LNCAP (cell line): ENCODE results near the gene NCSTN.

Experiments
- TF ChIP-seq, protein P1 (sequence below): fragments of 450-650 bp; IDR thresholded peaks from 2 replicates; pipeline ENCODE4 v1.5.1; 2017; ENCODE audit warnings: mild to moderate bottlenecking

Gene NCSTN

DNA sequence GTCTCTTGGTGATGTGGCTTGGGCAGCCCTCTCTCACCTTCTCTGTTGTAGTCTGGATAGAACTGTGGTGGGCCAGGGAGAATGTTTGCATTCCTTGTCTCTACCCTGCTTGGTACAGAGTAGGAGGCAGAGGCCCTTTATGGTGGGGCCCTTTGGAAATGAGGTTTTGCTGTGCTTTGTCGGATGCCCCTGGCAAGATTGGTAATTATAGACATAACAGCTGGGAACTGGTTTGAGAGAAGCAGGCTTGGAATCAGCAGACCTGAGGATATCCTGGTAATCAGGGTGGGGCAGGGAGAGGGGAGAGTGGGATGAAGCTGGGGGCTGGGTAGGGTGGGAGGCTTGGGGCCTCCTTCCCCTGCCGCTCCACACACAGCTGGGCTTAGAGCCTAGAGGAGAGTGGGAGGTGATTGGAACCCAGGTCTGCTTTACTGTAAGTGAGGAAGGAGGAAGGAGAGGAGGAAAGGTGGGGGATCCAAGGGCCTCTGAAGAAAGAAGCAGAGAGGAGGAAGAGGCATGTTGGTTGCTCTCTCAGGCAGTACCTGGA, 62.2 kb downstream of the NCSTN start:
- TF ChIP-seq, protein P1, sequence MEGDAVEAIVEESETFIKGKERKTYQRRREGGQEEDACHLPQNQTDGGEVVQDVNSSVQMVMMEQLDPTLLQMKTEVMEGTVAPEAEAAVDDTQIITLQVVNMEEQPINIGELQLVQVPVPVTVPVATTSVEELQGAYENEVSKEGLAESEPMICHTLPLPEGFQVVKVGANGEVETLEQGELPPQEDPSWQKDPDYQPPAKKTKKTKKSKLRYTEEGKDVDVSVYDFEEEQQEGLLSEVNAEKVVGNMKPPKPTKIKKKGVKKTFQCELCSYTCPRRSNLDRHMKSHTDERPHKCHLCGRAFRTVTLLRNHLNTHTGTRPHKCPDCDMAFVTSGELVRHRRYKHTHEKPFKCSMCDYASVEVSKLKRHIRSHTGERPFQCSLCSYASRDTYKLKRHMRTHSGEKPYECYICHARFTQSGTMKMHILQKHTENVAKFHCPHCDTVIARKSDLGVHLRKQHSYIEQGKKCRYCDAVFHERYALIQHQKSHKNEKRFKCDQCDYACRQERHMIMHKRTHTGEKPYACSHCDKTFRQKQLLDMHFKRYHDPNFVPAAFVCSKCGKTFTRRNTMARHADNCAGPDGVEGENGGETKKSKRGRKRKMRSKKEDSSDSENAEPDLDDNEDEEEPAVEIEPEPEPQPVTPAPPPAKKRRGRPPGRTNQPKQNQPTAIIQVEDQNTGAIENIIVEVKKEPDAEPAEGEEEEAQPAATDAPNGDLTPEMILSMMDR, result no peak

DNA sequence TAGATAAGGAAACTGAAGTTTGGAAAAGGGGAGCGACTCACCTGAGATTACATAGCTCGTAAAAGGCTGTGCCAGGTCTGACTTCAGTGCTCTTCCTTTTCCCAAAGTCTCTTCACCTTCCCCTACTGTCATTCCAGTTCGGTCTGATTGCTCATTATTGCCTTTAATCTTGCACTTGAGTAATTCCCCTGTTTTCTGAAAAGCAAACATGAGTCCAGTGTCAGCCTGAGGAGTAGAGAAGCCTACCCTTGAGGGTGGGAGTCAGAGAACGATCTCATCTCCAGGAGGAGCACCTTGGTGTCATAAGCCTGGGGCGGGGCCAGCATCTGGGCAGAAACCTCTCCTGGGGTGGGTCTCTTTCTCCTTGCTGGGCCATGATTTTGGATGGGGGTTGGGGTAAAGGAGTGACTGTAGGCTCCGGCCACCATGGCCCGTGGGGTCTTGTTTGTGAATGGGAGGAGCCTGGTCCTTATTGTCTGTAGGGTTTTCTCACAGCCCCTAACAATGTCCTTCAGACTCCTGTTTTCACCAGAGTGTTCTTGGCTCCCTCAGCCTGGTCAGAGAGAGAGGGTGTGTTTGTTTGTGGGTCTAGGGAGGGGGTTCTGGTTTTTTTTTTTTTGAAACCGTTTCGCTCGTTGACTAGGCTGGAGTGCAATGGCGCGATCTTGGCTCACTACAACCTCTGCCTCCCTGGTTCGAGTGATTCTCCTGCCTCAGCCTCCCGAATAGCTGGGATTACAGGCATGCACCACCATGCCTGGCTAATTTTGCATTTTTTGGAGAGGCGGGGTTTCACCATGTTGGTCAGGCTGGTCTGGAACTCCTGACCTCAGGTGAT, 63.2 kb downstream of the NCSTN start:
- TF ChIP-seq, protein P1, result no peak

DNA sequence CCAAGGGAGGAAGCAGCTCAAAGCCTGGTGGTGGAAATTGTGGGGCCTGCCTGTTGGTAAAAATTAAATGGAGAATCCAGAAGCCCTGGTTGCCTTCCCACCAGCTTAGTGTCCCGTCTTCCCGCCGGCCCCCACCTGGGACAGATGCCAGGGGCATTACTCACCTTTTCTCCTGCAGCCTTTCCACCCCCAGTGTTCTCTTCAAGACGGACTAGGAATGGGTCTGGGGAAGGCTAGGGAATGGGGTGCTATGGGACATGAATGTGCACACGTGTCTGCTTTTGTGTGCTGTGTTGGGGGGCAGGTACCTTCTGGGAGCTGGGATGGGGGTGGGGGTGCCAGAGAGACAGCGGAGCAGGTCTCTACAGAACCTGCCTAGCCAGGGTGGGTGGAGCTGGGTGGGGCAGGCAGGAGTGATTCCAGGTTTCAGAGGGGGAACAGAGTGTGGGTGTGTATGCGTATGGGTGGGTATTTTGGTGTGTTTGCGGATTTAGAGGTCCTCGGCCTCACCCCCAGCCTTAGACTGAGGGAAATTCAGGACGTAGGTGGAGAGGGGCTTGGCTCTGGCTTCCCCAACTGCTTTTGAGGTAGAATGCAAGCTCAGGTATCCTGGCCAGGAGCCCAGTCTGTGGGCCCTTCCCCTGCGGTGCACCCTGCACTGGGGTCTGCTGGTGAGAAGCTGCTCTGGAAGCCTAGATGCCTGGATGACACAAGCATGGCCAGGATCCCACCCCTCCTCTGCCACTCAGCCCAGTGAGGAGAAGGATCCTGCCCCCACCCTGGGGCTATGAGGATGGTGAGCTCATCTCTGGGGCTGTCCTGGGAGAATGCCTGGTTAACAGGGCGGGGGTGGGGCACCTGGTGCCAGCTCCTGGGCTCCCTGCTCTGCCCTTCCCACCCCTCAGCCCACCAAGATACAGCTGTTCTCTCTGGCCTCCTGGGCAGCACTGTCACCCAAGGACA, 64.9 kb downstream of the NCSTN start:
- TF ChIP-seq, protein P1, result no peak
